Stomach (tissue), 9 donors: ENCODE data around the gene CECR2. TPM values are rescaled to one million over a fixed set of nuclear protein-coding genes. Genes with fewer than 3 reads are reported as not detected.

Experiments
- DNase-seq, 2 donors: peaks; one replicate each; pipeline versions ENCODE4 v3.0.0 to v3.0.0-alpha.2; 2013 to 2019
- H3K27ac ChIP-seq, 5 donors: fragments of 200-600 bp in 4 of 5; sonication (generic) in 4 of 5; one replicate each; pipeline ENCODE4 v1.5.1; 2013 to 2019; ENCODE audit warnings: mild to moderate bottlenecking in 1 of 5, moderate library complexity in 1 of 5
- H3K27me3 ChIP-seq, 3 donors: fragments of 200-600 bp; sonication (generic); one replicate each; pipeline ENCODE4 v1.5.1; 2017 to 2019; ENCODE audit warnings: mixed run types in 1 of 3
- H3K36me3 ChIP-seq, 4 donors: fragments of 200-600 bp; sonication (generic); 1 replicate in 3 of 4; 2 replicates in 1 of 4; pipeline ENCODE4 v1.5.1; 2016 to 2019
- H3K4me1 ChIP-seq, 4 donors: fragments of 200-600 bp; sonication (generic); one replicate each; pipeline ENCODE4 v1.5.1; 2016 to 2019
- H3K4me3 ChIP-seq, 4 donors: fragments of 200-600 bp; sonication (generic) in 3 of 4; one replicate each; pipeline ENCODE4 v1.5.1; 2016 to 2019; ENCODE audit warnings: mild to moderate bottlenecking in 1 of 4
- H3K9me3 ChIP-seq, 4 donors: fragments of 200-600 bp; sonication (generic); one replicate each; pipeline ENCODE4 v1.5.1; 2016 to 2019
- CTCF ChIP-seq, 7 experiments: fragments of 450-650 bp in 4 of 7; fragments of 200-600 bp in 3 of 7; sonication (generic) in 3 of 7; IDR thresholded peaks; one replicate each; pipeline ENCODE4 v1.5.1; 2016 to 2019; ENCODE audit warnings: antibody characterized with exemption in 7 of 7, control low read depth in 2 of 7, mild to moderate bottlenecking in 1 of 7
- EP300 ChIP-seq: sonication (generic); formaldehyde crosslinking; IDR thresholded peaks from one replicate; pipeline ENCODE4 v1.6.1; 2017; ENCODE audit warnings: antibody characterized with exemption
- POLR2A ChIP-seq, 4 donors: fragments of 450-650 bp; IDR thresholded peaks; one replicate each; pipeline ENCODE4 v1.6.1; 2016; ENCODE audit warnings: antibody characterized with exemption in 4 of 4, control low read depth in 2 of 4, mild to moderate bottlenecking in 1 of 4, moderate library complexity in 1 of 4
- POLR2AphosphoS5 ChIP-seq, 3 donors: sonication (generic); formaldehyde crosslinking; IDR thresholded peaks; one replicate each; pipeline ENCODE4 v1.6.1; 2016; ENCODE audit warnings: antibody characterized with exemption in 3 of 3
- WGBS, 5 donors: extraction: QIAGEN DNeasy Blood & Tissue Kit in 3 of 5; methylation state at CpG; one replicate each; pipeline versions ENCODE4 v1.1.5 to v1.1.7; 2013 to 2018; 5-methylcytosine and 5-hydroxymethylcytosine counted together
- intact Hi-C: fragments of 100-400 bp; cut with DNase I; formaldehyde crosslinking; loops from one replicate; pipeline ENCODE4 v1.15.1; 2023; ENCODE audit warnings: low total_unique reads
- polyA plus RNA-seq, 3 donors: library from polyadenylated mRNA; stranded (reverse); fragments of 200-250 nt; gene quantifications; one replicate each; pipeline ENCODE4 v1.2.3, GENCODE V29; 2013
- total RNA-seq, 5 donors: library from RNA; depleted of rRNA; stranded (reverse); fragments of >200 nt; gene quantifications; one replicate each; pipeline versions ENCODE4 v1.1.0 to v1.2.3, GENCODE V29; 2014 to 2016
- donor health status: healthy with polysubstance abuse.
- donor health status: Bipolar disorder and iron deficiency.
- donor health status: healthy.

The CECR2 gene
- total and polyA plus RNA-seq, 8 donors: 0.13 to 3.1 (median 0.44) TPM; not detected in 1

- no peak for TF ChIP-seq POLR2A (IDR thresholded peaks at IDR 0.05)
- WGBS, 5 donors: 83 to 90% (median 88%) methylated on average over 14 of the region's 14 CpGs
- H3K4me3 ChIP-seq: no peak overlapping the region
- H3K27ac ChIP-seq: no peak overlapping the region
- no peaks in the 10 kb centered on the region for H3K9me3 ChIP-seq
- H3K4me1 ChIP-seq: no peaks in the 10 kb centered on the region
- no peaks in the 10 kb centered on the region for H3K27me3 ChIP-seq
- no peak for DNase-seq
- peaks cover 13 to 36% (median 26%) of the 10 kb centered on the region in 4 donors for H3K36me3 ChIP-seq
- intact Hi-C loops: no loop called here
Observed at GRCh38 chr22:17586831-17587440, 217.7 kb downstream of the CECR2 start.

- H3K4me1 ChIP-seq: no peaks in the 10 kb centered on the region
- TF ChIP-seq POLR2AphosphoS5 (IDR thresholded peaks at IDR 0.05) (no peak), EP300 (no peak), CTCF (IDR thresholded peaks at IDR 0.05) (no peak), POLR2A (IDR thresholded peaks at IDR 0.05) (no peak)
- DNase-seq: no peak
- WGBS, 5 donors: 79 to 87% (median 82%) methylated on average over 13 to 14 of the region's 14 CpGs
- no peaks in the 10 kb centered on the region for H3K27me3 ChIP-seq
- peaks cover 20 to 43% (median 33%) of the 10 kb centered on the region in 4 donors for H3K36me3 ChIP-seq
- no peaks in the 10 kb centered on the region for H3K9me3 ChIP-seq
- intact Hi-C loops: no loop called here
- H3K27ac ChIP-seq: no peak overlapping the region
- H3K4me3 ChIP-seq: no peak overlapping the region
Observed at GRCh38 chr22:17587629-17588028, 218.4 kb downstream of the CECR2 start.

DNA sequence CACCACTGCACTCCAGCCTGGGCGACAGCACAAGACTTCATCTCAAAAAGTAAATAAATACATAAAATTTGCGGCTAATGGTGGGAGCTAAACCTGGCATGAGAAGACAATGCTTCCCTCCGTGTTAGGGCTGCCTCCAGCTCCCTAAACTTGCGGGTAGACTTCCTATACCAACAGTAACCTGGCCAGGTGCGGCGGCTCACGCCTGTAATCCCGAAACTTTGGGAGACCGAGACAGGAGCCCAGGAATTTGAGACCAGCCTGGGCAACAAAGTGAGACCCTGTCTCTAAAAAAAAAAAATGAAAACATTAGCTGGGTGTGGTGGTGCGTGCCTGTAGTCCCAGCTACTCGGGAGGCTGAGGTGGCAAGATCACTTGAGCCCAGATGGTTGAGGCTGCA, 219.3 kb downstream of the CECR2 start:
- Histone ChIP-seq H3K9me3 (no peaks in the 10 kb centered on the region), H3K36me3 (peaks cover 30 to 53% (median 43%) of the 10 kb centered on the region in 4 donors), H3K27me3 (no peaks in the 10 kb centered on the region), H3K4me1 (no peaks in the 10 kb centered on the region), H3K4me3 (no peak overlapping the region), H3K27ac (no peak overlapping the region)
- intact Hi-C loops: no loop called here
- WGBS, 5 donors: 88 to 96% (median 93%) methylated on average over 11 of the region's 11 CpGs
- DNase-seq: no peak
- TF ChIP-seq POLR2A (IDR thresholded peaks at IDR 0.05): no peak
- no peak for TF ChIP-seq CTCF (IDR thresholded peaks at IDR 0.05)
- TF ChIP-seq EP300: no peak
- TF ChIP-seq POLR2AphosphoS5 (IDR thresholded peaks at IDR 0.05): no peak

GRCh38 chr22:17589810-17590375, 220.6 kb downstream of the CECR2 start:
- 90 to 96% (median 95%) methylated on average over 8 to 10 of the region's 10 CpGs for WGBS, 5 donors
- peaks cover 43 to 66% (median 56%) of the 10 kb centered on the region in 4 donors for H3K36me3 ChIP-seq
- DNase-seq: no peak
- H3K4me1 ChIP-seq: no peaks in the 10 kb centered on the region
- H3K4me3 ChIP-seq: no peak overlapping the region
- TF ChIP-seq POLR2AphosphoS5 (IDR thresholded peaks at IDR 0.05): no peak
- no peak for TF ChIP-seq EP300
- no peak for TF ChIP-seq POLR2A (IDR thresholded peaks at IDR 0.05)
- intact Hi-C loops: no loop called here
- no peaks in the 10 kb centered on the region for H3K27me3 ChIP-seq
- H3K9me3 ChIP-seq: no peaks in the 10 kb centered on the region
- H3K27ac ChIP-seq: peak overlapping the region in 1 of 5 donors; percentile 24

DNA sequence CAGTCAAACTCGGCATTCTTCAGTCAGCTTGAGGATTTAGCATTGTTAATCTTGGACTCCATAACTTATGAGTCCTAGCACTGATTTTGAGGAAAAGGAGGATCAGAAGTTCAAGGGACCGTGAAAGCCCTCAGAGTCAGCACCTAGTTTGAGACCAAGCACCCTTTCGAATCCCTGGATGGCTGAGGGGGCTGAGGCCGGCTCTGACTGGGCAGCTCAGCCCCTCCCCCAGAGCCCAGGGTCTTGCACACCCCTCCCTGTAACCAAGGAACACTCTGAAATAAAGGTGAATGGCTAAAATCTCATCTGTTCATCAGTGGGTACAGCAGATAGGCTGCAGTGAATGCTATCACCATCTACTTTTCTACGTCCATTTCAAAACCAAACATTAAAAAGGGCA, 221.3 kb downstream of the CECR2 start:
- WGBS, 5 donors: 84 to 92% (median 91%) methylated on average over 5 of the region's 5 CpGs
- no peak overlapping the region for H3K4me3 ChIP-seq
- H3K36me3 ChIP-seq: peaks cover 49 to 72% (median 63%) of the 10 kb centered on the region in 4 donors
- TF ChIP-seq POLR2A (IDR thresholded peaks at IDR 0.05) (no peak), CTCF (IDR thresholded peaks at IDR 0.05) (no peak), EP300 (no peak), POLR2AphosphoS5 (IDR thresholded peaks at IDR 0.05) (no peak)
- H3K9me3 ChIP-seq: no peaks in the 10 kb centered on the region
- intact Hi-C loops: no loop called here
- H3K27me3 ChIP-seq: no peaks in the 10 kb centered on the region
- no peaks in the 10 kb centered on the region for H3K4me1 ChIP-seq
- peak overlapping the region in 1 of 5 donors; percentile 24 for H3K27ac ChIP-seq
- no peak for DNase-seq
